HepG2 (cell line): ENCODE results near the gene PIK3C2B. TPM values are rescaled to one million over a fixed set of nuclear protein-coding genes. Genes with fewer than 3 reads are reported as not detected.

ENCODE experiments used
- ARID3A ChIP-seq: IDR thresholded peaks from 2 replicates; pipeline ENCODE4 v1.6.1; 2012; ENCODE audit warnings: low read depth, low read length, improper control_type of control experiment
- CHD2 ChIP-seq: IDR thresholded peaks from 2 replicates; pipeline ENCODE4 v1.6.1; 2011; ENCODE audit warnings: low read depth, low read length, improper control_type of control experiment
- DPF2 ChIP-seq: sonication (generic); formaldehyde crosslinking; IDR thresholded peaks from 2 replicates; pipeline ENCODE4 v1.4.0; 2020; ENCODE audit warnings: mild to moderate bottlenecking, low read depth, missing genetic modification reagents, borderline replicate concordance
- FIP1L1 ChIP-seq: fragments of 200-400 bp; formaldehyde crosslinking; IDR thresholded peaks from 2 replicates; pipeline ENCODE4 v1.6.1; 2018; ENCODE audit warnings: low read depth, mild to moderate bottlenecking, low read length, moderate library complexity, borderline replicate concordance; ENCODE audit not compliant: insufficient read depth
- FOXP4 ChIP-seq: sonication (generic); formaldehyde crosslinking; IDR thresholded peaks from 2 replicates; pipeline ENCODE4 v1.4.0; 2020; ENCODE audit warnings: missing genetic modification reagents
- GMEB2 ChIP-seq: IDR thresholded peaks from 2 replicates; pipeline ENCODE4 v1.6.1; 2016; ENCODE audit warnings: missing biosample characterization, missing genetic modification reagents, low read depth
- IRF1 ChIP-seq: sonication (generic); formaldehyde crosslinking; IDR thresholded peaks from 2 replicates; pipeline ENCODE4 v1.4.0; 2020; ENCODE audit warnings: low read depth, mild to moderate bottlenecking, missing genetic modification reagents
- KDM3A ChIP-seq: IDR thresholded peaks from 2 replicates; pipeline ENCODE4 v1.6.1; 2018; ENCODE audit warnings: low read depth, missing compliant biosample characterization
- KDM5B ChIP-seq: sonication (generic); formaldehyde crosslinking; IDR thresholded peaks from 2 replicates; pipeline ENCODE4 v1.4.0; 2020; ENCODE audit warnings: missing genetic modification reagents, mild to moderate bottlenecking, borderline replicate concordance
- KLF11 ChIP-seq: IDR thresholded peaks from 2 replicates; pipeline ENCODE4 v1.6.1; 2016; ENCODE audit warnings: missing compliant biosample characterization
- MYC ChIP-seq: sonication (generic); formaldehyde crosslinking; IDR thresholded peaks from 2 replicates; pipeline ENCODE4 v1.9.0; 2021; ENCODE audit warnings: missing genetic modification reagents, borderline replicate concordance
- PCBP2 ChIP-seq: fragments of 200-400 bp; formaldehyde crosslinking; optimal IDR thresholded peaks from 2 replicates; pipeline ENCODE3; 2018; ENCODE audit warnings: low read length, low read depth; ENCODE audit not compliant: poor library complexity, severe bottlenecking
- RFXANK ChIP-seq: IDR thresholded peaks from 2 replicates; pipeline ENCODE4 v1.6.1; 2016
- SNAPC5 ChIP-seq: sonication (generic); formaldehyde crosslinking; IDR thresholded peaks from 2 replicates; pipeline ENCODE4 v1.8.1; 2023; ENCODE audit warnings: mild to moderate bottlenecking, missing genetic modification reagents, borderline replicate concordance
- TAF1 ChIP-seq: sonication (generic); formaldehyde crosslinking; IDR thresholded peaks from 2 replicates; pipeline ENCODE4 v1.4.0; 2020; ENCODE audit warnings: missing genetic modification reagents
- TEAD3 ChIP-seq: optimal IDR thresholded peaks from 2 replicates; pipeline ENCODE3; 2016; ENCODE audit warnings: borderline replicate concordance
- ZNF235 ChIP-seq: sonication (generic); formaldehyde crosslinking; IDR thresholded peaks from 2 replicates; pipeline ENCODE4 v1.8.1; 2023; ENCODE audit warnings: mild to moderate bottlenecking, missing genetic modification reagents, borderline replicate concordance
- ZNF556 ChIP-seq: sonication (generic); formaldehyde crosslinking; IDR thresholded peaks from 2 replicates; pipeline ENCODE4 v1.4.0; 2020; ENCODE audit warnings: mild to moderate bottlenecking, missing genetic modification reagents, borderline replicate concordance
- ZNF569 ChIP-seq: sonication (generic); formaldehyde crosslinking; IDR thresholded peaks from 2 replicates; pipeline ENCODE4 v1.5.0; 2020; ENCODE audit warnings: mild to moderate bottlenecking, missing genetic modification reagents, moderate library complexity, borderline replicate concordance
- ZNF619 ChIP-seq: sonication (generic); formaldehyde crosslinking; IDR thresholded peaks from 2 replicates; pipeline ENCODE4 v1.4.0; 2020; ENCODE audit warnings: mild to moderate bottlenecking, missing genetic modification reagents
- ZNF678 ChIP-seq: sonication (generic); formaldehyde crosslinking; IDR thresholded peaks from 2 replicates; pipeline ENCODE4 v1.4.0; 2020; ENCODE audit warnings: mild to moderate bottlenecking, missing genetic modification reagents
- polyA plus RNA-seq, 8 experiments: library from polyadenylated mRNA; depleted of rRNA in 3 of 8; stranded (reverse) in 7 of 8; unstranded in 1 of 8; fragments of >200 nt; fragmentation: Illumina TruSeq in 4 of 8; extraction: Trizol in 4 of 8; gene quantifications; 2 replicates each; pipeline versions ENCODE4 v1.2.1 to v1.2.3, GENCODE V29; 2011 to 2016; ENCODE audit warnings: low read depth in 4 of 8, missing spikeins in 1 of 8, mixed read lengths in 1 of 8; ENCODE audit not compliant: insufficient read depth in 1 of 8
- total RNA-seq, 5 experiments: library from RNA; depleted of rRNA; stranded (reverse); fragments of >200 nt; fragmentation: Illumina TruSeq; extraction: Trizol; gene quantifications; 2 replicates each; pipeline ENCODE4 v1.2.3, GENCODE V29; 2016; ENCODE audit warnings: low read depth in 1 of 5
- TF ChIP-seq, protein P1 (sequence below): sonication (generic); formaldehyde crosslinking; IDR thresholded peaks from 2 replicates; pipeline ENCODE4 v1.5.1; 2020; ENCODE audit warnings: missing genetic modification reagents, mild to moderate bottlenecking, borderline replicate concordance
- TF ChIP-seq, protein P2 (sequence below): sonication (generic); formaldehyde crosslinking; IDR thresholded peaks from 2 replicates; pipeline ENCODE4 v1.5.1; 2020; ENCODE audit warnings: mild to moderate bottlenecking, missing genetic modification reagents, moderate library complexity

The PIK3C2B gene
- total and polyA plus RNA-seq, 2 of the 13 experiments (the other 11 are each of a cell fraction or from before 2014, with no cell fraction given), result 3.4 to 4.5 TPM

DNA sequence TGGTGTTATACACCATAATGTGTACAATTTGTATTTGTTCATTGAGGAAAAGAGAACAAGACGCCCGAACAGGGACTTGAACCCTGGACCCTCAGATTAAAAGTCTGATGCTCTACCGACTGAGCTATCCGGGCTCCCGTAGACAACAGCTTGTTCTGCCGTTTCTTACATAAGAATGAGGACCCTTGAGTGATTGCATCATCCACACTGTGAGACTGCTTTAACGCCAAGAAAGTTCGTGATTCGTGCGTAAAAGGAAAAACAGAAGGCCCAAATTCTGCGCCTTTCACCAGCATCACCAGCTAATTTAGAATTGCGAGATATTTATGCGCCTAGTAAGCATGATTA, 12.3 kb upstream of the PIK3C2B start (continued):
- TF ChIP-seq DPF2 (CRISPR knock-in tag) (no peak), ZNF678 (CRISPR knock-in tag) (no peak), FIP1L1 (no peak), ARID3A (no peak), SNAPC5 (CRISPR knock-in tag) (no peak), FOXP4 (peak; percentile 46; the same call in 1 of the 2 replicates), ZNF235 (no peak), CHD2 (no peak), PCBP2 (no peak), TAF1 (CRISPR knock-in tag) (no peak), MYC (CRISPR knock-in tag) (no peak), KLF11 (CRISPR knock-in tag) (no peak), ZNF619 (CRISPR knock-in tag) (no peak), ZNF569 (no peak), GMEB2 (CRISPR knock-in tag) (no peak), IRF1 (CRISPR knock-in tag) (no peak), KDM5B (CRISPR knock-in tag) (no peak), KDM3A (CRISPR knock-in tag) (peak; percentile 38; the same call in 1 of the 2 replicates), ZNF556 (0 out of 2 replicates have a peak, but pooled peaks have one; percentile 14), TEAD3 (CRISPR knock-in tag) (peak; percentile 45), RFXANK (CRISPR knock-in tag) (0 out of 2 replicates have a peak, but pooled peaks have one; percentile 62)
- TF ChIP-seq, protein P1, sequence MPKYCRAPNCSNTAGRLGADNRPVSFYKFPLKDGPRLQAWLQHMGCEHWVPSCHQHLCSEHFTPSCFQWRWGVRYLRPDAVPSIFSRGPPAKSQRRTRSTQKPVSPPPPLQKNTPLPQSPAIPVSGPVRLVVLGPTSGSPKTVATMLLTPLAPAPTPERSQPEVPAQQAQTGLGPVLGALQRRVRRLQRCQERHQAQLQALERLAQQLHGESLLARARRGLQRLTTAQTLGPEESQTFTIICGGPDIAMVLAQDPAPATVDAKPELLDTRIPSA (CRISPR knock-in tag), result no peak
- TF ChIP-seq, protein P2, sequence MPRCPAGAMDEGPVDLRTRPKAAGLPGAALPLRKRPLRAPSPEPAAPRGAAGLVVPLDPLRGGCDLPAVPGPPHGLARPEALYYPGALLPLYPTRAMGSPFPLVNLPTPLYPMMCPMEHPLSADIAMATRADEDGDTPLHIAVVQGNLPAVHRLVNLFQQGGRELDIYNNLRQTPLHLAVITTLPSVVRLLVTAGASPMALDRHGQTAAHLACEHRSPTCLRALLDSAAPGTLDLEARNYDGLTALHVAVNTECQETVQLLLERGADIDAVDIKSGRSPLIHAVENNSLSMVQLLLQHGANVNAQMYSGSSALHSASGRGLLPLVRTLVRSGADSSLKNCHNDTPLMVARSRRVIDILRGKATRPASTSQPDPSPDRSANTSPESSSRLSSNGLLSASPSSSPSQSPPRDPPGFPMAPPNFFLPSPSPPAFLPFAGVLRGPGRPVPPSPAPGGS (CRISPR knock-in tag), result no peak
